ENCODE results near the gene STOX2.
"Not testable (repeated sequence)": the region's sequence is repeated elsewhere in the genome, so short reads cannot be mapped to it uniquely, and the experiment has no call there.

STOX2 gene

GRCh38 chr4:183940864-183941263, 35.8 kb downstream of the STOX2 start:
- no peak overlapping the region for H3K27ac Mint-ChIP-seq

GRCh38 chr4:183941964-183942363, 36.9 kb downstream of the STOX2 start:
- H3K4me3 Mint-ChIP-seq: no peak overlapping the region
- no peak for DNase-seq
- no peaks in the 10 kb centered on the region for H3K36me3 Mint-ChIP-seq (ENCODE audit: low read depth)
- peaks cover 27% of the 10 kb centered on the region for H3K27me3 Mint-ChIP-seq
- no peak overlapping the region for H3K27ac Mint-ChIP-seq
- H3K4me1 Mint-ChIP-seq (ENCODE audit: low read depth): peaks cover 1% of the 10 kb centered on the region
- H3K9me3 Mint-ChIP-seq: no peaks in the 10 kb centered on the region

More at GRCh38 chr4:183940864-183941263, 35.8 kb downstream of the STOX2 start:
- no peaks in the 10 kb centered on the region for H3K9me3 Mint-ChIP-seq
- no peaks in the 10 kb centered on the region for H3K36me3 Mint-ChIP-seq (ENCODE audit: low read depth)
- peaks cover 5% of the 10 kb centered on the region for H3K4me1 Mint-ChIP-seq (ENCODE audit: low read depth)
- DNase-seq: no peak
- peaks cover 27% of the 10 kb centered on the region for H3K27me3 Mint-ChIP-seq
- no peak overlapping the region for H3K4me3 Mint-ChIP-seq

- no peak for DNase-seq
- H3K4me1 Mint-ChIP-seq (ENCODE audit: low read depth): no peaks in the 10 kb centered on the region
- H3K36me3 Mint-ChIP-seq (ENCODE audit: low read depth): no peaks in the 10 kb centered on the region
- H3K27ac Mint-ChIP-seq: no peak overlapping the region
- H3K4me3 Mint-ChIP-seq: no peak overlapping the region
- no peaks in the 10 kb centered on the region for H3K9me3 Mint-ChIP-seq
- peaks cover 18% of the 10 kb centered on the region for H3K27me3 Mint-ChIP-seq
Measured at GRCh38 chr4:183945741-183946140, 40.6 kb downstream of the STOX2 start.

- H3K27me3 Mint-ChIP-seq: peaks cover 10% of the 10 kb centered on the region
- no peaks in the 10 kb centered on the region for H3K36me3 Mint-ChIP-seq (ENCODE audit: low read depth)
- H3K4me1 Mint-ChIP-seq (ENCODE audit: low read depth): no peaks in the 10 kb centered on the region
- H3K9me3 Mint-ChIP-seq: no peaks in the 10 kb centered on the region
- no peak for DNase-seq
- no peak overlapping the region for H3K4me3 Mint-ChIP-seq
- no peak overlapping the region for H3K27ac Mint-ChIP-seq
Measured at GRCh38 chr4:183950536-183950935, 45.4 kb downstream of the STOX2 start.

- H3K4me3 Mint-ChIP-seq; H3K9me3 Mint-ChIP-seq; H3K4me1 Mint-ChIP-seq (ENCODE audit: low read depth); H3K36me3 Mint-ChIP-seq (ENCODE audit: low read depth); DNase-seq; H3K27me3 Mint-ChIP-seq; H3K27ac Mint-ChIP-seq: not testable (repeated sequence)
Measured at GRCh38 chr4:183952652-183953051, 47.5 kb downstream of the STOX2 start.

- Mint-ChIP-seq H3K27me3 (peaks cover 7% of the 10 kb centered on the region), H3K27ac (no peak overlapping the region), H3K4me1 (ENCODE audit: low read depth) (no peaks in the 10 kb centered on the region), H3K9me3 (no peaks in the 10 kb centered on the region), H3K36me3 (ENCODE audit: low read depth) (no peaks in the 10 kb centered on the region), H3K4me3 (no peak overlapping the region)
- DNase-seq: no peak
Measured at GRCh38 chr4:183959319-183960045, 54.4 kb downstream of the STOX2 start.

- Mint-ChIP-seq H3K27ac (no peak overlapping the region), H3K9me3 (no peaks in the 10 kb centered on the region), H3K4me1 (ENCODE audit: low read depth) (no peaks in the 10 kb centered on the region), H3K27me3 (peaks cover 8% of the 10 kb centered on the region), H3K4me3 (no peak overlapping the region), H3K36me3 (ENCODE audit: low read depth) (no peaks in the 10 kb centered on the region)
- no peak for DNase-seq
Measured at GRCh38 chr4:183960046-183960420, 54.9 kb downstream of the STOX2 start.

- no peaks in the 10 kb centered on the region for H3K36me3 Mint-ChIP-seq (ENCODE audit: low read depth)
- no peak overlapping the region for H3K27ac Mint-ChIP-seq
- no peaks in the 10 kb centered on the region for H3K4me1 Mint-ChIP-seq (ENCODE audit: low read depth)
- no peak overlapping the region for H3K4me3 Mint-ChIP-seq
- peaks cover 19% of the 10 kb centered on the region for H3K27me3 Mint-ChIP-seq
- no peak for DNase-seq
- H3K9me3 Mint-ChIP-seq: no peaks in the 10 kb centered on the region
Measured at GRCh38 chr4:183960962-183961541, 55.9 kb downstream of the STOX2 start.

- H3K27ac Mint-ChIP-seq: no peak overlapping the region
- no peaks in the 10 kb centered on the region for H3K36me3 Mint-ChIP-seq (ENCODE audit: low read depth)
- H3K27me3 Mint-ChIP-seq: peaks cover 26% of the 10 kb centered on the region
- DNase-seq: no peak
- no peaks in the 10 kb centered on the region for H3K4me1 Mint-ChIP-seq (ENCODE audit: low read depth)
- H3K9me3 Mint-ChIP-seq: no peaks in the 10 kb centered on the region
- no peak overlapping the region for H3K4me3 Mint-ChIP-seq
Measured at GRCh38 chr4:183961795-183962194, 56.7 kb downstream of the STOX2 start.

- no peak overlapping the region for H3K4me3 Mint-ChIP-seq
- no peaks in the 10 kb centered on the region for H3K9me3 Mint-ChIP-seq
- no peak overlapping the region for H3K27ac Mint-ChIP-seq
- no peak for DNase-seq
- no peaks in the 10 kb centered on the region for H3K36me3 Mint-ChIP-seq (ENCODE audit: low read depth)
- peaks cover 30% of the 10 kb centered on the region for H3K27me3 Mint-ChIP-seq
- H3K4me1 Mint-ChIP-seq (ENCODE audit: low read depth): no peaks in the 10 kb centered on the region
Measured at GRCh38 chr4:183962419-183962818, 57.3 kb downstream of the STOX2 start.

GRCh38 chr4:183966371-183966770, 61.3 kb downstream of the STOX2 start:
- H3K4me1 Mint-ChIP-seq (ENCODE audit: low read depth): no peaks in the 10 kb centered on the region
- DNase-seq: no peak
- no peak overlapping the region for H3K27ac Mint-ChIP-seq
- H3K9me3 Mint-ChIP-seq: no peaks in the 10 kb centered on the region
- H3K36me3 Mint-ChIP-seq (ENCODE audit: low read depth): no peaks in the 10 kb centered on the region
- no peak overlapping the region for H3K4me3 Mint-ChIP-seq
- peaks cover 58% of the 10 kb centered on the region for H3K27me3 Mint-ChIP-seq

- Mint-ChIP-seq H3K27me3 (peaks cover 63% of the 10 kb centered on the region), H3K4me3 (no peak overlapping the region), H3K9me3 (no peaks in the 10 kb centered on the region)
Measured at GRCh38 chr4:183967266-183967665, 62.2 kb downstream of the STOX2 start.

GRCh38 chr4:183968502-183968901, 63.4 kb downstream of the STOX2 start:
- Mint-ChIP-seq H3K27ac (no peak overlapping the region), H3K4me1 (ENCODE audit: low read depth) (no peaks in the 10 kb centered on the region), H3K9me3 (peaks cover 6% of the 10 kb centered on the region), H3K27me3 (peaks cover 63% of the 10 kb centered on the region), H3K4me3 (no peak overlapping the region), H3K36me3 (ENCODE audit: low read depth) (no peaks in the 10 kb centered on the region)
- no peak for DNase-seq

More at GRCh38 chr4:183967266-183967665, 62.2 kb downstream of the STOX2 start:
- Mint-ChIP-seq H3K27ac (no peak overlapping the region), H3K4me1 (ENCODE audit: low read depth) (no peaks in the 10 kb centered on the region), H3K36me3 (ENCODE audit: low read depth) (no peaks in the 10 kb centered on the region)
- no peak for DNase-seq

- Mint-ChIP-seq H3K27me3 (peaks cover 62% of the 10 kb centered on the region), H3K4me3 (no peak overlapping the region), H3K4me1 (ENCODE audit: low read depth) (no peaks in the 10 kb centered on the region), H3K36me3 (ENCODE audit: low read depth) (no peaks in the 10 kb centered on the region), H3K9me3 (peaks cover 6% of the 10 kb centered on the region), H3K27ac (no peak overlapping the region)
- DNase-seq: no peak
Measured at GRCh38 chr4:183968931-183969330, 63.8 kb downstream of the STOX2 start.

GRCh38 chr4:183969596-183969995, 64.5 kb downstream of the STOX2 start:
- Mint-ChIP-seq H3K9me3 (peaks cover 11% of the 10 kb centered on the region), H3K4me1 (ENCODE audit: low read depth) (no peaks in the 10 kb centered on the region), H3K27ac (no peak overlapping the region), H3K27me3 (peaks cover 56% of the 10 kb centered on the region), H3K4me3 (no peak overlapping the region), H3K36me3 (ENCODE audit: low read depth) (no peaks in the 10 kb centered on the region)
- no peak for DNase-seq

Data from activated T-cell treated with anti-CD3 and anti-CD28 coated beads, Interleukin-2, amount 50 U/mL, for 24 hours (primary cell).